Stimulated activated CD8-positive, alpha-beta memory T cell treated with anti-CD3 and anti-CD28 coated beads, Interleukin-2, amount 100 ng/mL, for 1 hour (primary cell): ENCODE data around the gene GADD45B.
"Not testable (repeated sequence)": the region's sequence is repeated elsewhere in the genome, so short reads cannot be mapped to it uniquely, and the experiment has no call there.

Experiments
- DNase-seq, 2 donors: peaks; one replicate each; pipeline ENCODE4 v3.0.0-alpha.2; 2020; ENCODE audit warnings: low read depth in 2 of 2

The GADD45B gene

DNA sequence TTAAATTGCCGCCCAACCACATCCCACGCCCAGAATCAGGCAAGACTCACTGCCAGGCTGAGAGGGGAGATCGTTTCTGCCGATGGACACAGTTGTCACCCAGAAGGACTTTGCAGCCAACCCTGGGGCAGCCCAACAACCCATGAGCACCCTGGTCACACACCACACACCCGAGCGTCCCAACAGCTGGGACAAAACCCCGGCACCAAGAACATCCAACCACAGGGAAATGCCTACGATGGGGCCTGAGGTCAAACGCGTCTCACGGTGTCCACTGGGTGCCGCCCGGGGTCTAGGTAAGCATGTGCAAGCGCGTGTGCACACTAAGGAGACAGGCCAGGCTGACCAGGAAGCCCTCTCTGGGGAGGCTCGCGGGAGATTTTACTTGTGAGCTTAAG is 32.1 kb upstream of the GADD45B start:
- DNase-seq: no peak

DNA sequence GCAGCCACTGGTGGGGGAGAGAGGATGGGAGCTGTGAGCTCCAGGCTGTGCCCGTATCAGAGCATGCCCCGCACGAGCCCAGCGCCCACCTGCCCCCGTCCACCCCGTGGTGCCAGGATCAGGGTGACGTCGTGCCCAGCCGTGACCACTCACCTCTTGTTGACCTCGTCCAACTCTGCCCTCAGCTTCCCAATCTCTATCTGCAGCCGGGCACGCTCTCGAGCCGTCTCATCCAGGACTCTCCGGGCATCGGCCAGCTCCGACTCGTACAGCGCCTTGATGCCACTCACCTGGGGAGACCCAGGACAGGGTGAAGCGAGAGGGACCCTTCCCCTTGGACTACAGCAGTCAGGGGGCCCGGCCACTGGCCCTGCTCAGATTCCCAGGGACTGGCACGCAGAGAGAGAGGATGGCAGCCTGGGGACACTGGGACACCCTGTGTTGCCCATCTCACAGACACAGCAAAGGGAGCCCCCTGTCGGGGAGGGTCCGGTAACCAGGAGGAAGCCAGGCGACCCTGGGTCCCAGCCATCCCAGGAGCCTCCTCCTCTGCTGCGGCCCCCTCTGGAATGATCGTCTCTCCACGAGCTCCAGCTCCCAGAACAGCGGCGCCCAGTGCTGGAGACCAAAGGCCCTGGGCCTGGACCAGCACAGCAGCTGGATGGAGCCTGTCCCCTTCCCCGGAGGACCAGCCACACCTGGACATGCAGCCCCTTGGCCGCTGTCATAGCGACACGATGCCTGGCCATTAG is 31.5 kb upstream of the GADD45B start:
- DNase-seq: no peak

DNA sequence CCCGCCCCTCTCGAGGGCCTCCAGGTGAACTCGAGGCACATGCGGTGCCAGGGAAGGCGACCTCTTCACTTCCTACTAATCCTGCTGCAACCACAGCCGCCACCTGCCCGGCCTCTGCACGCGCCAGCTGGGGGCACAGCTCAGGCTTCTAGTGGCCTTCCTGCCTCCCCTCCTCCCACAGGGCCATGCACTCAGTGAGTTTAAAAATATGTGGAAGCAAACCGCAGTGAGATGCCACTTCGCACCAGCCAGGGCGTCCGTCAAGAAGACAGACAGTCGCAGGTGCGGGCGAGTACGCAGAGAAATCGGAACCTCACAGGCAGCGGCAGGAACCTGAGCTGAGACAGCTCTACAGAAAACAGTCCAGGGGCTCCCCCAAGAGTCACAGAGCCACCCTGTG is 29.5 kb upstream of the GADD45B start:
- no peak for DNase-seq

DNA sequence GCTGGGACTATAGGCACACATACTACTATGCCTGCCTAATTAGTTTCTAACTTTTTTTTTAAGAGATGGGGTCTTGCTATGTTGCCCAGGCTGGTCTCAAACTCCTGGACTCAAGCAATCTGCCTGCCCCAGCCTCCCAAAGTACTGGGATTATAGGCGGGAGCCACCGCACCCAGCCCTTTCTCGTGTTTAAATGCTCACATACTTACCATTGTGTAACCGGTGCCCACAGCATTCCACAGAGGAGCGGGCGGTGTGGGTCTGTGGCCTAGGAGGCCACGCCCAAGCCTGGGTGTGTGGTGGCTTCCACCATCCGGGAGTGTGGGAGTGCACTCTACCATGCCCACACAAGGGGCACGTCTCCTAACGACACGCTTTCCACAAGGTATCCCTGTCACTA is 26.9 kb upstream of the GADD45B start:
- no peak for DNase-seq

DNA sequence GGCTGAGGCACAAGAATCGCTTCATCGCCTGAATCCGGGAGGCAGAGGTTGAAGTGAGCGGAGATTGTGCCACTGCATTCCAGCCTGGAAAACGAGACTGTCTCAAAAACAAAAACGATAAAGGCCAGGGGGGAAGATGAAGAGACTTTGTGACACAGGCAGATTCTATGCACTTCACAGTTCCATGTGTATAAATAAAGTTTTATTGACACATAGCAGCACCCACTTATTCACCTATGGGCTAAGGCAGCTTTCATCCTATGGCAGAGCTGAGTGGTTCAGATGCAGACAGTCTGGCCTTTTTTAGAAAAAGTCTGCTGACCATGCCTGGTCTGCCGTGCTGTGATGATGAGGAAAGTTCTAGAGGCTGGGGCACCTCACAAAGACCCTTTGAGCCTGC is 24.8 kb upstream of the GADD45B start:
- no peak for DNase-seq

DNA sequence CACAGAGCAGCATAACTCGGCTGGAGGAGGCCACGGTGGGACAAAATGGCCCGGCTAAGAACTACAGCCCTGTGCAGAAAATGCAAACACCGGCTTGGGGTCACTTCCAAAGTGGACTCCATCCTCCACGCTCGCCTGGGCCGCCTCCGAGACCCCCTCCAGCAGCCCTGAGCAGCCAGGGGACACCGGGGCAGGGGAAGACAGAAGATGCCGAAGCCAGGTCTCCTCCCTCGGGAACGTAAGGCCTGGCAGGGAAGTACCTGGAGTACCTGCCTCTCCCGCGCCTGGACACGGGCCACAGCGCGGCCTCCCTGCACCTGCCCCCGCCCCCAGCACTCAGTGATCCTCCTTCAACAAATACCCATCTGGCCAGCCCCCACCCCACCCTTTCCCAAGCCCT is 24.2 kb upstream of the GADD45B start:
- no peak for DNase-seq

DNA sequence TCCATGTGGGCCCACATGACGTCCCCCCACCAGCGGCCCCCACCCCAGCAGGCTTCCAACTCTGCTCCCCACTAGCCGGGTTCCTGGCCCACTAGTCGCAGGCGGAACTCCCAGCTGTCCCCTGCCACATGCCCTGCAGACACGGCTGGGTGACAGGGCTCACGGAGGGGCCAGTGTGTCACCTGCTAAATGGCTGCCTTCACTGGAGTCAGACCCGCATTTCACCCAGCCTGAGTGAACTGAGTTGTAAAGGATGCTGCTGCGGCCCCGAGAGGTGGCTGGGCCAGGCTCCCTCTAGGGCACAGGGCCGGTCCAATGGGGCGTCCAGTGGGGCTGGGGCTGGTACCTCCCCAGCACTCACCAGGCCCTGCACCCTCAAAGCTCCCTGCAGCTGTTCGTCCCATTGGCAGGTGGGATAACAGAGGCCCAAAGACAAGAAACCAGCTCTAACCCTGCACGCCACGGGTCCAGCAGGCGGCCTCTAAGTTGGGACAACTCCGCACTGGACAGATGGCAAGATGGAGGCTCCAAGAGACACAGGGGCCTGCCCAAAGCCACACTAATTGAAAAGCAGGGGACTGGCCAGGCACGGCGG is 22.4 kb upstream of the GADD45B start:
- no peak for DNase-seq

DNA sequence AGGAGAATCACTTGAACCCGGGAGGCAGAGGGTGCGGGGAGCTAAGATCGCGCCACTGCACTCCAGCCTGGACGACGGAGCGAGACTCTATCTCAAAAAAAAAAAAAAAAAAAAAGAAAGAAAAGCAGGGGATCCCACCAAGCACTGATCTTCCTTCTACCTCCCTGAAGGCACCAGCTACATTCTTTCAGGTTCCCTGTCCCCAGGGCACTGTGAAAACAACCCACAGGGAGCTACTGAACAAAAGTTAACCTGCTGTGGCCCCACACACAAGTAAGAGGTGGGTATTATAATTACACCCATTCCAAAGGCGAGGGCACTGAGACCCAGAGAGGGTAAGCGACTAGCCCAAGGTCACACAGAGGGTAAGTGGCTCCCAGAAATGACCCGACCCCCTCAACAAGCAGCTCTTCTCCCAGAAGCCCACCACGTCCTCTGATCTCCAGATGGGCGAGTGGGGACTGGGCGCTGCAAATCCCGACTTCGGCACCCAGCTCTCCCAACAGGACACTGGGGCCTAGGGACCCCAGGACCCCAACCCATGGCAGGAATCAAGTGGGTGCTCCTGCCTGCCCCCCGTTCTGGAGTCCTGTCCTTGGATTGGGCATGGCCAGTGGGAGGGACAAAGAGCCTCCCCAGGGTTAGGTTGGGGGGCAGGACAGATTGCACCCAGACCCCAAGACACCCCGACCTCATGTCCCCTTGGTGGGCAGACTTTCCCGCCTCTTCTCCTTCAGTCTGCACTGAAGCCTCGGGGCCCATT is 21.5 kb upstream of the GADD45B start:
- no peak for DNase-seq

DNA sequence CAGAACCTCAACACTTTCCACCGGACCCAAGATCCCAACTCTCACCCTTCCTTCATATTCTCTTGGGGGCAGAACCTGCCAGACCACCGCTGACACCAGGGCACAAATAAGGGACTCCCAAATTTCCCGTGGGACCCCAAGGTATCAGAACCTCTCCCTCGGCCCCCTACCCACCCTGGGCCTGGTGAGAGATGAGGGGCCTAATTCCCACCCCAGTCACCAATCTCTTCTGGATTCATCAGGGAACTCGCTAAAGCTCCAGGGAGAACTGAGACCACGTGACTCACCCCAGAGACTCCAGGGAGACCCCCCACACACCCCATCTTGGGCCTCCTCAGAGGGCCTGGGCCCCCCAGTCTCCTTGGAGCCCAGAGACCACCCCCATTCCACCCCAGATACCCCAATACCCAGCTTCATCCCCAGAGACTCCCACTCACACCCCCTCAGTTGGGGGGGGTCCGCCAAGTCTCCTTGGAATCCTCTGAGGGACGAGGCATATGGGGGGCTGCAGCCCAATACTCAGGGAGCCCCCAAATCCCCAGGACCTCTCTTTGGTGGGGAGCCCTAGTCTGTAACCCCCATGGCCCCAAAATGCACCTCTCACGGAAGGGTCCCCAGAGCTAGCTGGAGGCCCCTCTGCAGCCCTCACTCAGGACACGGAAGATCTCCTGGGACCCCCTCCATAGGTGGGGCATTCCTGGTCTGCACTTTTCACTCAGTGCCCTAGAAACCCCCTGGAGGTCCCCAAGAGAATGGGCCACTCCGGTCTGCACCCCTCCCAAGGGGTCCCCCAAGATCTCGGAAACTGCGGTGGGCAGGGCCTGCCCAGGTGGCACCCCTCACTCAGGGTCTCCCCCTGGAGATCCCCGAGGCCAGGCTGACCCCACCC is 20.7 kb upstream of the GADD45B start:
- DNase-seq: no peak

DNA sequence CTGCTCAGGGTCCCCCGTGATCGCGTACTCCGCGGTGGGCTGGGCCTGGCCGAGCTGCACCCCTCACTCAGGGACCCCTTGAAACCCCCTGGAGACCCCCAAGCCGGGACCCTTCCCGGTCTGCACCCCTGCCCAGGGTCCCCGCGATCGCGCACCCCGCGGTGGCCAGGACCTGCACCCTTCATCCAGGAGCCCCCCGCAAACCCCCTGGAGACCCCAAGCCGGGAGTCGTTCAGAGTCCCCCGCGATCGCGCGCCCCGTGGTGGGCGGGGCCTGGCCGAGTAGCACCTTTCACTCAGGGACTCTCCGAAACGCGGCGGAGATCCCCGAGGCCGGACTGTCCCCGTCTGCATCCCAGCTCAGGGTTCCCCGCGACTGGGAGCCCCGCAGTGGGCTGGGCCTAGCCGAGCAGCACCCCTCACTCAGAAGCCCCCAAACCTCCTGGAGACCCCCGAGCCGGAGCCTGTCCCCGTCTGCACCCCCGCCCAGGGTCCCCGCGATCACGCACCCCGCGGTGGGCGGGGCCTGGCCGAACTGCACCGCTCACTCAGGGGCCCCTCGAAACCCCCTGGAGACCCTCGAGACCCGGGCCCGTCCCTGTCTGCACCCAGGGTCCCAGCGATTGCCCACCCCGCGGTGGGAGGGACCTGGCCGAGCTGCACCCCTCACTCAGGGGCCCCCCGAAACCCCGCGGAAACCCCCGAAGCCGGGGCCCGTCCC is 19.9 kb upstream of the GADD45B start:
- DNase-seq: no peak

DNA sequence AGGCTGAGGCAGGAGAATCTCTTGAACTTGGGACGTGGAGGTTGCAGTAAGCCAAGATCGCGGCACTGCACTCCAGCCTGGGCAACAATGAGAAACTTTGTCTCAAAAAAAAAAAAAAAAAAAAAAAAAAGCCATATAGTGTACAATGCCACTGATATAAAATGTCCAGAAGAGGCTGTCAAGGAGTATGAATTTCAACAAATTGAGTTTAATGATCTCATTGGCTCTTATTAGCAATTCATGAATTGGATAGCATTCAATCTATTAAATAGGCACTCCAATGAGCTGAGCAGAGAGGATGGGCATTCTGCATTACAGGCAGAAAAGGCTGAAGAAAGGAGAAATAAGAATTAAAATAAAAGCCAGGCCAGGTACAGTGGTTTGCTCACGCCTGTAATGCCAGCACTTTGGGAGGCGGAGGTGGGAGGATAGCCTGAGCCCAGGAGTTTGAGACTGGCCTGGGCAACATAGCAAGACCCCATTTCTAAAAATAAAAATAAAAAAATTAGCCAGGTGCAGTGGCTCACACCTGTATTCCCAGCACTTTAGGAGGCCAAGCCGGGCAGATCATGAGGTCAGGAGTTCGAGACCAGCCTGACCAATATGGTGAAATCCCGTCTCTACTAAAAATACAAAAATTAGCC is 18.4 kb upstream of the GADD45B start:
- DNase-seq: no peak

DNA sequence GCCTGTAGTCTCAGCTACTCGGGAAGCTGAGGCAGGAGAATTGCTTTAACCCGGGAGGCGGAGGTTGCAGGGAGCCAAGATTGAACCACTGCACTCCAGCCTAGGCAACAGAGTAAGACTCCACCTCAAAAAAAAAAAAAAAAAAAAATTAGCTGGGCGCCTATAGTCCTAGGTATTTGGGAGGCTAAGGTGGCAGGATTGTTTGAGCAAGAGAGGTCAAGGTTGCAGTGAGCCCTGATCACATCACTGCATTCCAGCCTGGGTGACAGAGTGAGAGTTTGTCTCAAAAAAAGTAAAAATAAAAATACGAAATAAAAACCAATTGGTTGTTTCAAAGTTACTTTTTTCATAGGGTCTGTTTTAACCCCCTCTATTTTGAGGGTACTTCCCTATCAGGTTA is 17.9 kb upstream of the GADD45B start:
- DNase-seq: no peak

DNA sequence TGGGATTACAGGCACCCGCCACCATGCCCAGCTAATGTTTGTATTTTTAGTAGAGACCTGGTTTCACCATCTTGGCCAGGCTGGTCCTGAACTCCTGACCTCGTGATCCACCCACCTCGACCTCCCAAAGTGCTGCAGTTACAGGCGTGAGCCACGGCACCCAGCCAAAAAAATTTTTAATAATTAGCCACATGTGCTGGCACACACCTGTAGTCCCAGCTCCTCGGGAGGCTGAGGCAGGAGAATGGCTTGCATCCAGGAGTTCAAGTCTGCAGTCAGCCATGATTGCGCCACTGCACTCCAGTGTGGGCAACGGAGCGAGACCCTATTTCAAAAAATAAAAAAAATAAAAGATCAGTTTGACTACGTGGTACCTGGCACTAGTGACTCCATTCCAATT is 17.2 kb upstream of the GADD45B start:
- not testable (repeated sequence) for DNase-seq

DNA sequence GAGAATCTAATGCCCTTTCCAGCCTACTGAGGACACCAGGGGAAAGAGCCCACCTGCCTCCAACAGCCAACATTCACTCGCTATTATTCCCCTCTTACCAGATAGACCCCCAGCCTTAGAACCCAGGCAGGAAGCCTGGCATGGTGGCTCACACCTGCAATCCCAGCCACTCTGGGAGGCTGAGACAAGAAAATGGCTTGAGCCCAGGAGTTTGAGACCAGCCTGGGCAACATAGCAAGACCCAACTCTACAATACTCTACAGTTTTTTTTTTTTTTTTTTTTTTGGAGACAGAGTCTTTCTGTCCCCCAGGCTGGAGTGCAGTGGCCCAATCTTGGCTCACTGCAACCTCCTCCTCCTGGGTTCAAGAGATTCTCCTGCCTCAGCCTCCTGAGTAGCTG is 15.7 kb upstream of the GADD45B start:
- DNase-seq: no peak

DNA sequence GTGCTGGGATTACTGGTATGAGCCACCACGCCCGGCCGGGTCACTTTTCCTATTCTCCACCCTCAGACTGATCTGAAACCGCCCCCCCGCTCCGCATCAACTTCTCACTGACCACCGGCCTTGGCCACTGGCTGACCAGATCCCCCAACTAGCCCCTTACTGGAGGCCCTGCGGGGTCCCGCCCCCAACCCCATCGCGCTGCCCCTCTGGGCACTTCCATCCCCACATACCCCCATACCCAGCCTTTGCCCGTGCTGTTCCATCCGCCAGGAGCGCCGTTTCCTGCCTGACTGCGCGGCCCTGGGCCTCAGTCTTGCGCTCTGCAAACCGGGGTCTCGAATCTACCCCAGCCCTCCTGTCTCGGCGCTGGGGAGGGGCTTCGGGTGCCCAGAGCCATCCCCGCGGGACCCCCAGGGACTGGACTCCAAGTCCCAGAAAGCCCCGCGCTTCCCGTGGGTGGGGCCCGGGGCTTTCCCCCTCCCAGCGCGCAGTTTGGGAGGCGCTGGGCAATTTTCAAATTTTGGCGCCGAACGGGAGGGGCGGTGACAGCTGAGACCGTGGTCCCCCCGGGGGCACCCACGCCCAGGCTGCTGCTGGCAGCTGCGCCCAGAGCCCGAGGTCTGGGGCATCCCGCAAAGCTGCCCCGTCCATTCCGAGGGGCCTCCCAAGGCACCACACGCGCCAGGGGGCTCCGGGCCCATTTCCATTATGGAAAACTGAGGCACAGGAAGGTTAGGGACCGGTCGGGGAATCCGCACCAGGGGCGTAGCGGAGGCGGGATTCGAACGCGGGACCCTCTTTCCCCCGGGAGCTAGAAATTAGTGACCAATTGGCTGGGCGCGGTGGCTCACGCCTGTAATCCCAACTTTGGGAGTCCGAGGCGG is 13.9 kb upstream of the GADD45B start:
- peak in 1 of 2 donors; percentile 30 for DNase-seq

DNA sequence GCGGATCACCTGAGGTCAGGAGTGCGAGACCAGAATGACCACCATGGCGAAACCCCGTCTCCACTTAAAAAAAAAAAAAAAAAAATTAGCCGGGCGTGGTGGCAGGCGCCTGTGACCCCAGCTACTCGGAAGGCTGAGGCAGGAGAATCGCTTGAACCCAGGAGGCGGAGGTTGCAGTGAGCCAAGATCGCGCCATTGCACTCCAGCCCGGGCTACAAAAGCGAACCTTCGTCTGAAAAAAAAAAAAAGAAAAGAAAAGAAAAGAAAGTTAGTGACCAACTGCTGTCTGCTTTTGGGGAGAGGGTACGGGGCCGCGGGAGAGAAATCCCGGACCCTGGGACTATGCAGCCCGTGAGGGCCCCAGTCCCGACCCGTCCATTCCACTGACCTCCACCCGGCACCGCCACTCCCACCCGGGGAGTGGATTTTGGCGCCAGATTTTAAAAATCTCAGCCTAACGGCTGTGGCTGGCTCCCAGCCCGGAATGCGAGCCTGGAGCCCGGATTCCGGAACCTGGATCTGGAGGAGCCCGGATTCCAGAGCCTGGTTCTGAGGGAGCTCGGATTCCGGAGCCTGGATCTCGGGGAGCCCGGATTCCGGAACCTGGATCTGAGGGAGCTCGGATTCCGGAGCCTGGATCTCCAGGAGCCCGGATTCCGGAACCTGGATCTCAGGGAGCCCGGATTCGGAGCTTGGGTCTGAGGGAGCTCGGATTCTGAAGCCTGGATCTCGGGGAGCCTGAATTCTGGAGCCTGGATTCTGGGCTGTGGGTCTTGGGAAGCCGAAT is 13.1 kb upstream of the GADD45B start:
- DNase-seq: no peak

DNA sequence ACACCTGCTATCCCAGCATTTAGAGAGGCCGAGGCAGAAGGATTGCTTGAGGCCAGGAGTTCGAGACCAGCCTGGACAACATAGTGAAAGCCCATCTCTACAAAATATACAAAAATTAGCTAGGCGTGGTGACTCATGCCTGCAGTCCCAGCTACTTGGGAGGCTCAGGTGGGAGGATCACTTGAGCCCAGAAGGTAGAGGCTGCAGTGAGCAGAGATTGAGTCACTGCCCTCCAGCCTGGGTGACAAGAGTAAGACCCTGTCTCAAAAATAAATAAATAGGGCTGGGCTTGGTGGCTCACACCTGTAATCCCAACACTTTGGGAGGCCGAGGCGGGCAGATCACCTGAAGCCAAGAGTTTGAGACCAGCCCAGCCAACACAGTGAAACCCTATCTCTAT is 12.2 kb upstream of the GADD45B start:
- DNase-seq: not testable (repeated sequence)

DNA sequence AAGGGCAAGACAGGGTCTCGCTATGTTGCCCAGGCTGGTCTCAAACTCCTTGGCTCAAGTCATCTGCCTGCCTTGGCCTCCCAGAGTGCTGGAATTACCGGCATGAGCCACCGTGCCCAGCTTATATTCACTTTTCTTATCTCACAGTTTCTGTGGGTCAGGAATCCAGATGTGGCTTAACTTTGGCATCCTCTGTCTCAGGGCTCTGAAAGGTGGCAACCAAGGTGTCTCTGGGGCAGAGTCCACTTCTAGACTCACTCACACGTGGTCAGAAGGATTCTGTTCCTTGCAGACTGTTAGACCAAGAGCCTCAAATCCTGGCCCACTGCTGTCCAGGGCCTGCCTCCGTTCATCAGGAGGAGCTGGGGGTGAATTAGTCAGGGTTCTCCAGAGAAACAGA is 11.5 kb upstream of the GADD45B start:
- DNase-seq: no peak

DNA sequence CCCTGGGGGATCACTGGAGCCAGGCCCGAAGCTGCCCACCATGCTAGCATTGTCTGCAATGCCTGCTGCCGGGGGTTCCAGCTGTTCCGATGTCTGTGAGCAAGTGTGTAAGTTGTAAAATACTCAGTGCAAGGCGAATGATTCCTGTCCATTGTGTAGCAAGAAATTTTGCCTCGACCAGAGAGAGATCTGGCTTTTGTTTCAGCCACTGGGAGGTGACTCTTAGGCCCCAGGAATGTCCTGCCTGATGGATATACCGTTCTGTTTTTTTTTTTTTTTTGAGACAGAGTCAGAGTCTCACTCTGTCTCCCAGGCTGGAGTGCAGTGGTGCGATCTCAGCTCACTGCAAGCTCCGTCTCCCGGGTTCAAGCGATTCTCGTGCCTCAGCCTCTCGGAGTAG is 7.3 kb upstream of the GADD45B start:
- DNase-seq: no peak
